GM12878 (cell line): ENCODE results near the gene ZNF276. TPM values are rescaled to one million over a fixed set of nuclear protein-coding genes. Genes with fewer than 3 reads are reported as not detected.

Experiments used
- ATAC-seq: fragments of 200-7000 bp; cut with Tn5 transposase; 3 replicates; pipeline ENCODE4 v1.9.1; 2020; ENCODE audit warnings: mild to moderate bottlenecking, moderate library complexity
- BruUV-seq: library from RNA; stranded (reverse); fragments of 400-500 nt; replicated peaks from 2 replicates; lab custom pipeline; 2021; lab: Mats Ljungman, UMichigan
- CTCF ChIA-PET: fragments of 300-600 bp; sonication (Branson Sonifier 250); formaldehyde crosslinking; extraction: SDS; loops from one replicate; lab custom pipeline; 2021; ENCODE audit warnings: inconsistent platforms; lab: Yijun Ruan, JAX
- POLR2A ChIA-PET: fragments of 350-600 bp; formaldehyde crosslinking; extraction: SDS; loops from one replicate; lab custom pipeline; 2021; ENCODE audit warnings: inconsistent platforms; lab: Charles Lee
- RAD21 ChIA-PET: fragments of 300-600 bp; sonication (Branson Sonifier 250); formaldehyde crosslinking; loops from one replicate; lab custom pipeline; 2023; ENCODE audit warnings: antibody characterized with exemption; ENCODE audit not compliant: unreplicated experiment; lab: Charles Lee
- SMC1A ChIA-PET: fragments of 300-600 bp; sonication (Branson Sonifier 250); formaldehyde crosslinking; loops from one replicate; lab custom pipeline; 2023; ENCODE audit not compliant: unreplicated experiment, uncharacterized antibody; lab: Charles Lee
- DNase-seq: peaks from one replicate; pipeline ENCODE4 v3.0.0-alpha.2; 2011; ENCODE audit warnings: low read depth, low spot score
- FAIRE-seq: peaks from 3 replicates; lab custom pipeline; 2011; peaks lifted over from hg19 to GRCh38; lab: Jason Lieb, UNC
- H2AFZ ChIP-seq: 2 replicates; pipeline ENCODE4 v1.6.0; 2011; ENCODE audit warnings: low read depth, low read length, control low read depth; ENCODE audit not compliant: control insufficient read depth
- H3K27ac ChIP-seq: 2 replicates; pipeline ENCODE4 v1.5.1; 2011; ENCODE audit warnings: control low read depth; ENCODE audit not compliant: control insufficient read depth, insufficient read depth
- H3K27me3 ChIP-seq, 2 experiments: replicated peaks in 1 of 2; 2 replicates each; pipeline versions ENCODE4 v1.6.0 to v1.6.1; 2011; ENCODE audit warnings: low read length in 1 of 2; ENCODE audit not compliant: control insufficient read depth in 2 of 2, insufficient read depth in 2 of 2
- H3K36me3 ChIP-seq, 2 experiments: 2 replicates each; pipeline ENCODE4 v1.5.1; 2011; ENCODE audit warnings: low read length in 1 of 2; ENCODE audit not compliant: control insufficient read depth in 2 of 2, insufficient read depth in 2 of 2
- H3K4me1 ChIP-seq: 2 replicates; pipeline ENCODE4 v1.6.1; 2011; ENCODE audit warnings: mild to moderate bottlenecking, low read length, moderate library complexity, mixed read lengths; ENCODE audit not compliant: control insufficient read depth, insufficient read depth
- H3K4me2 ChIP-seq: 2 replicates; pipeline ENCODE4 v1.6.0; 2011; ENCODE audit warnings: control low read depth; ENCODE audit not compliant: control insufficient read depth, insufficient read depth
- H3K4me3 ChIP-seq: fragments of 200-600 bp; sonication (generic); 2 replicates; pipeline ENCODE4 v1.5.1; 2016
- H3K79me2 ChIP-seq: 2 replicates; pipeline ENCODE4 v1.6.0; 2011; ENCODE audit warnings: low read length; ENCODE audit not compliant: control insufficient read depth, insufficient read depth
- H3K9ac ChIP-seq: 2 replicates; pipeline ENCODE4 v1.8.0; 2011; ENCODE audit warnings: low read length, control low read depth, mixed read lengths; ENCODE audit not compliant: control insufficient read depth, insufficient read depth
- H3K9me3 ChIP-seq: replicated peaks from 3 replicates; pipeline ENCODE4 v1.5.1; 2011; ENCODE audit warnings: mild to moderate bottlenecking, low read length; ENCODE audit not compliant: control insufficient read depth, insufficient read depth
- H4K20me1 ChIP-seq: 2 replicates; pipeline ENCODE4 v1.6.0; 2011; ENCODE audit not compliant: control insufficient read depth, insufficient read depth
- BACH1 ChIP-seq: fragments of 450-650 bp; IDR thresholded peaks from 2 replicates; pipeline ENCODE4 v1.6.1; 2017; ENCODE audit warnings: mild to moderate bottlenecking, borderline replicate concordance
- BRCA1 ChIP-seq: IDR thresholded peaks from 2 replicates; pipeline ENCODE4 v1.6.1; 2011; ENCODE audit warnings: low read depth, low read length, improper control_type of control experiment
- ESRRA ChIP-seq: IDR thresholded peaks from 2 replicates; pipeline ENCODE4 v1.6.1; 2012; ENCODE audit warnings: mild to moderate bottlenecking, low read length, improper control_type of control experiment
- JUND ChIP-seq: IDR thresholded peaks from 2 replicates; pipeline ENCODE4 v1.6.1; 2012; ENCODE audit warnings: low read depth, mild to moderate bottlenecking, low read length, improper control_type of control experiment, moderate library complexity
- MTA3 ChIP-seq: IDR thresholded peaks from 2 replicates; pipeline ENCODE4 v1.6.1; 2012; ENCODE audit warnings: low read length, inconsistent platforms, borderline replicate concordance
- NR2C1 ChIP-seq: fragments of 450-650 bp; IDR thresholded peaks from 2 replicates; pipeline ENCODE4 v1.6.1; 2017; ENCODE audit warnings: antibody characterized with exemption, mild to moderate bottlenecking, moderate library complexity
- PKNOX1 ChIP-seq: fragments of 450-650 bp; IDR thresholded peaks from 2 replicates; pipeline ENCODE4 v1.6.1; 2016; ENCODE audit warnings: mild to moderate bottlenecking
- PML ChIP-seq: IDR thresholded peaks from 2 replicates; pipeline ENCODE4 v1.6.1; 2012; ENCODE audit warnings: low read length, inconsistent platforms
- SKIL ChIP-seq: fragments of 450-650 bp; IDR thresholded peaks from 2 replicates; pipeline ENCODE4 v1.6.1; 2017; ENCODE audit warnings: mild to moderate bottlenecking, low read depth, inconsistent platforms; ENCODE audit not compliant: poor library complexity, severe bottlenecking
- SMAD1 ChIP-seq: fragments of 450-650 bp; IDR thresholded peaks from 2 replicates; pipeline ENCODE4 v1.6.1; 2018; ENCODE audit warnings: mild to moderate bottlenecking, low read depth; ENCODE audit not compliant: partially characterized antibody
- SMAD5 ChIP-seq: IDR thresholded peaks from 2 replicates; pipeline ENCODE4 v1.6.1; 2016; ENCODE audit warnings: antibody characterized with exemption, low read depth
- SMC3 ChIP-seq: IDR thresholded peaks from 2 replicates; pipeline ENCODE4 v1.6.1; 2011; ENCODE audit warnings: low read length, improper control_type of control experiment, borderline replicate concordance
- SUZ12 ChIP-seq: fragments of 200-600 bp; sonication (generic); IDR thresholded peaks from one replicate; pipeline ENCODE4 v1.6.1; 2018; ENCODE audit warnings: antibody characterized with exemption, mild to moderate bottlenecking; ENCODE audit not compliant: unreplicated experiment
- TBL1XR1 ChIP-seq: IDR thresholded peaks from 2 replicates; pipeline ENCODE4 v1.6.1; 2012; ENCODE audit warnings: low read depth, low read length, improper control_type of control experiment
- YY1 ChIP-seq: IDR thresholded peaks from 2 replicates; pipeline ENCODE4 v1.6.1; 2011; ENCODE audit warnings: low read depth, mild to moderate bottlenecking, low read length
- ZNF384 ChIP-seq: IDR thresholded peaks from 2 replicates; pipeline ENCODE4 v1.6.1; 2012; ENCODE audit warnings: low read depth, mild to moderate bottlenecking, low read length, improper control_type of control experiment, borderline replicate concordance
- WGBS: methylation state at CpG from one replicate; pipeline ENCODE4 v1.1.6; 2016; ENCODE audit warnings: low lambda C conversion rate; ENCODE audit not compliant: insufficient replicate concordance, insufficient coverage; ENCODE audit errors: missing lambda C conversion rate; 5-methylcytosine and 5-hydroxymethylcytosine counted together
- in situ Hi-C: fragments of 300-500 bp; cut with MboI; formaldehyde crosslinking; loops from 9 replicates; pipeline ENCODE4 v1.14.3; 2018; ENCODE audit warnings: mixed read lengths
- intact Hi-C: fragments of 100-400 bp; cut with micrococcal nuclease; formaldehyde crosslinking; loops from one replicate; pipeline ENCODE4 v1.14.2; 2022; ENCODE audit not compliant: unreplicated experiment
- polyA plus RNA-seq, 11 experiments: library from polyadenylated mRNA; depleted of rRNA in 4 of 11; unstranded in 6 of 11; stranded (reverse) in 5 of 11; fragments of >200 nt; fragmentation: Nextera tagmentation in 4 of 11; fragmentation: Illumina TruSeq in 1 of 11; extraction: Ambion mirVana in 4 of 11; extraction: Trizol in 1 of 11; gene quantifications; 1 replicate in 1 of 11; 2 replicates in 10 of 11; pipeline versions ENCODE4 v1.2.1 to v1.2.3, GENCODE V29; 2011 to 2016; ENCODE audit warnings: inconsistent platforms in 2 of 11, missing spikeins in 2 of 11, low read depth in 1 of 11
- total RNA-seq, 4 experiments: library from RNA; depleted of rRNA in 3 of 4; stranded (reverse); fragments of >200 nt in 3 of 4; fragmentation: Illumina TruSeq in 1 of 4; extraction: Trizol in 1 of 4; gene quantifications; 2 replicates each; pipeline versions ENCODE4 v1.2.1 to v1.2.3, GENCODE V29; 2013 to 2021

ZNF276 gene
- total and polyA plus RNA-seq, 10 of the 15 experiments (the other 5 are each of a cell fraction or from before 2014, with no cell fraction given): 0.27 to 22.7 (median 8.7) TPM

DNA sequence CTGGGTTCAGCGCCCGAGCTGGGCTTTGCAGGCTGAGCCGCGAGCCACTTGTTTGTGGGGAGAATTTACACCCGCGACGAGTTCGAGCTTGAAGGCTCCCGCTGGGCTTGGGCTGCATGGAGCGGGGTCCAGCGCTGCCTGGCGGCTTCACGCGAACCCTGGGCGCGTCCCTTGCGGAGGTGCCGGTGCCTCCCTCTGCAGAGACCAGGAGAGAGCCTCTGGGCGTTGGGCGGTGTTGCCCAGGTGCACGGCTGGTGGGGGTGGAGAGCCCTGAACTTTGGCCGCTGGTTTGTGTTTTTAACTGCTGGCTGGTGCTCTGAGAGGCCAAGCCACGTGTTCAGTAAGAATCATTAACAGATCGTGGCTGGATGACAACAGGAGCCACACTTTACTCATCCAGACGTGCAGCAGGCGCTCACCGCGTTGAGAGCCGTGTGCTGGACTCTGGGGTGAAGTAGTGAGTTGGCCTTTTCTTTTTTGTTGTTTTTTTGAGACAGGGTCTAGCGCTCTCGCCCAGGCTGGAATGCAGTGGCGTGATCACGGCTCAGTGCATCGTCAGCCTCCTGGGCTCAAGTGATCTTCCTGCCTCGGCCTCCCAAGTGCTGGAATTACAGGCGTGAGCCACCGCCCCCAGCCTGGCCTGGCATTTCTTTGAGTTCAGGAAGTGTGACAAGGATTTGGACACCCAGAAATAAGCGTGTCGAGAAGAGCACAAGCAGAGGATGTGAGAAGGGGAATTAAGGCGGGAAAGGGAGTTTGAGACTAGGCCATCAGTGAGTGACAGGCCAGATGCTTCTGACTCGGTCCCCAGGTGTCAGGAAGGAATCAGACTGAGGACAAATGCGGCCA lies 34.0 kb upstream of the ZNF276 start (continued):
- TF ChIP-seq PKNOX1 (peak; percentile 71), SMC3 (no peak), YY1 (no peak), BRCA1 (no peak), SMAD5 (no peak), PML (no peak)

- FAIRE-seq (no peak), ATAC-seq (no peak), DNase-seq (no peak)
- Histone ChIP-seq H3K36me3 (peaks cover 0 to 8% of the 10 kb centered on the region in 2 experiments; a peak in 3 of 4 replicates), H4K20me1 (no peaks in the 10 kb centered on the region), H3K27me3 (no peaks in the 10 kb centered on the region), H3K27ac (no peak overlapping the region), H3K79me2 (peaks cover 11% of the 10 kb centered on the region), H3K4me2 (0 out of 2 replicates have a peak overlapping the region, but pooled peaks have one; percentile 4), H3K9ac (no peak overlapping the region), H3K4me3 (no peak overlapping the region), H3K9me3 (no peaks in the 10 kb centered on the region; the same call in 2 of the 3 replicates), H3K4me1 (peaks cover 6% of the 10 kb centered on the region; the same call in 1 of the 2 replicates), H2AFZ (no peak overlapping the region)
- ChIA-PET CTCF (interaction anchor here (1.7 kb wide), 1 partner anchor 11 kb away, joined by 5 read pairs; no protein-coding TSS in a partner anchor), POLR2A (interaction anchor here (0.7 to 1.0 kb wide), 3 partner anchors 9 to 154 kb away, joined by 3 to 7 read pairs (median 4); no protein-coding TSS in a partner anchor), SMC1A (interaction anchor here (0.8 to 1.0 kb wide), 2 partner anchors 11 to 172 kb away, joined by 3 read pairs; no protein-coding TSS in a partner anchor), RAD21 (no interaction called here)
- TSS peak; percentile 72 for BruUV-seq
- intact Hi-C loops (no loop called here), in situ Hi-C loops (no loop called here)
- whole genome bisulfite sequencing: 99% methylated on average over 5 of the region's 5 CpGs
- TF ChIP-seq SMAD1: no peak
- no peak for TF ChIP-seq SUZ12
- TF ChIP-seq ESRRA: no peak
- TF ChIP-seq TBL1XR1: no peak
- no peak for TF ChIP-seq NR2C1
- TF ChIP-seq BACH1: no peak
- TF ChIP-seq ZNF384: no peak
- TF ChIP-seq JUND: no peak
- TF ChIP-seq PML: no peak
- TF ChIP-seq SKIL: no peak
- no peak for TF ChIP-seq MTA3
These were observed 32.9 kb upstream of the ZNF276 start for GRCh38 chr16:89688395-89688794.
